GM18517 (cell line): ENCODE results near the gene CCBE1.
"Not testable (repeated sequence)": the region's sequence is repeated elsewhere in the genome, so short reads cannot be mapped to it uniquely, and the experiment has no call there.

Experiments
- ATAC-seq: cut with Tn5 transposase; IDR thresholded peaks from one replicate; pipeline ENCODE4 v1.9.1; 2021; ENCODE audit warnings: mild to moderate bottlenecking, moderate library complexity; ENCODE audit not compliant: unreplicated experiment

Gene CCBE1

GRCh38 chr18:59685501-59685900, 11.7 kb downstream of the CCBE1 start:
- no peak for ATAC-seq

GRCh38 chr18:59684777-59685176, 12.4 kb downstream of the CCBE1 start:
- ATAC-seq = no peak

DNA sequence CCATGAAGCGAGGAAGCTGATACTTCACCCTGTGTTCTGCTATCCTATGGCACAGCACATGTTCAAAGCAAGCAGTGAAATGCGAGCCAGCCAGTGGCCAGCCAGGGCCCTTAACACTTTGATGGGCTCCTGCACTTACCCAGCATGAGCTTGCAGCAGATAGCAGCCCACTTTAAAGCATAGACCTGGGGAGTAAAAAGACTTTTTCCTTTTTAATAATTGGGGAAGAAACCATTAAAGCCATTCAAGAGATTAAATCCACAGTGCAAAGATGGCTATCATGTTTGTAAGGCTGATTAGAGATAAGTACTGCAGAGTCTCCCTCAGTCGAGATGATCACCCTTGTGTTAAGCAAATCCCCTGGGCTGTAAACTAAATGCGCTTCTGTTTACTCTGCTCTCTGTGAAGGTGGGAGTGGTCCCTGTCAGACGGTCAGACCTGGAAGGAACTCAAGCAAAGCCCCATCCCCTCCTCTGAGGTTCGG, 15.7 kb downstream of the CCBE1 start:
- ATAC-seq = no peak

- ATAC-seq = no peak
These were observed 16.2 kb downstream of the CCBE1 start for GRCh38 chr18:59681051-59681450.

- ATAC-seq = no peak
These were observed 21.9 kb downstream of the CCBE1 start for GRCh38 chr18:59675346-59675745.

DNA sequence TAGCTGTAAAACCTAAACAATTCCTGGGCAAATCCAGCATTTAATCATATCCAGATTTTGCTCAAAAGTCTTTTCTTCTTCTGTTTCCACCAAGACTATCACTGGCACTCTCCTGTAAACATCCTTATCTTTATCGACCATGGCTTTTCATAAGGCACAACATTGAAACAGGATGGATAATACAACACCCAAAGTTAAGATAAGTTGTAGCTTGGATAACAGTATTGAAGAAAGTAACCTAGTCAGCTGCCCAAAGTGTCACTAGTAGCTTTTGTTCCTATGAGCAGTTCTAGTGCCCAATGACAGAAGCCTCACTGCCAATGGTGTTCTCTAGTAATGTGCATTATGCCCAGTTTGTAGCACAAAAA, 22.3 kb downstream of the CCBE1 start:
- no peak for ATAC-seq

DNA sequence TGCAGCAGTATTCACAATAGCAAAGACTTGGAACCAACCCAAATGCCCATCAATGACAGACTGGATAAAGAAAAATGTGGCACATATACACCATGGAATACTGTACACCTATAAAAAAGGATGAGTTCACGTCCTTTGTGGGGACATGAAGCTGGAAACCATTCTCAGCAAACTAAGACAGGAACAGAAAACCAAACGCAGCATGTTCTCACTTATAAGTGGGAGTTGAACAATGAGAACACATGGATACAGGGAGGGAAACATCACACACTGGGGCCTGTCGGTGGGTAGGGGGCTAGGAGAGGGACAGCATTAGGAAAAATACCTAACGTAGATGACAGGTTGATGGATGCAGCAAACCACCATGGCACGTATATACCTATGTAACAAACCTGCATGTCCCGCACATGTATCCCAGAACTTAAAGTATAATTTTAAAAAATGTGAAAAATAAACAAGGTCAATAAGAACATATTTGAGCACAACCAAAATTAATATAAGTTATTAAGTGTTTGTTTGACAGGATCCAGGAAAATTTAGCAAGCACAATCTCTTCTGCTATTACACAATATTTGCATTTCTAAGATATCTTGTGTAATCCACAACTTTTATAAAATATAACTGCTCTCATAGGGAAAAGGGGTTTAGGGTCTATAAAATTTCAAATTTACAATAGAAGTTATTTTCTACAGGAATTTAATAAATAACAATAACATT, 22.9 kb downstream of the CCBE1 start:
- no peak for ATAC-seq

- ATAC-seq = no peak
These were observed 24.9 kb downstream of the CCBE1 start for GRCh38 chr18:59672235-59672711.

- no peak for ATAC-seq
These were observed 25.7 kb downstream of the CCBE1 start for GRCh38 chr18:59671551-59671950.

- no peak for ATAC-seq
These were observed 27.2 kb downstream of the CCBE1 start for GRCh38 chr18:59669872-59670657.

DNA sequence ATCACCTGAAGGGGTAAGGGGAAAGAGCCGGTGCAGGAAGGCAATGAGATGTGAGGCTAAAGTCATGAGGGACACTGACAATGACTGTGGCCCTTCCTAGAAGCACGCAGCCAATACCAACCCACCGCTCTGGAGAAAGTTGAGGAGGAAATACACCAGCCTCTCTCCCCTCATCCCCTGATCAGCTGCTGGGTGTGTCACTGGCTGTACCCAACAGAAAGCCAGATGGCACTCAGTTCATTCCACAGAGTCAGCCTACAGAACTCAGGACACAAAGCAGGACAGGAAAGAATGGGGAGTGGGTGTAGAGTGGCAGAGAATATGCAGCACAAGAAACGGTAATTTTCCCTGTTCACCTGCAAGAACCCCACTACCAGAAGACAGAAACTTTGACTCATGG, 29.7 kb downstream of the CCBE1 start:
- ATAC-seq = no peak

- ATAC-seq = not testable (repeated sequence)
These were observed 31.2 kb downstream of the CCBE1 start for GRCh38 chr18:59666007-59666402.

- no peak for ATAC-seq
These were observed 31.9 kb downstream of the CCBE1 start for GRCh38 chr18:59665057-59666006.

DNA sequence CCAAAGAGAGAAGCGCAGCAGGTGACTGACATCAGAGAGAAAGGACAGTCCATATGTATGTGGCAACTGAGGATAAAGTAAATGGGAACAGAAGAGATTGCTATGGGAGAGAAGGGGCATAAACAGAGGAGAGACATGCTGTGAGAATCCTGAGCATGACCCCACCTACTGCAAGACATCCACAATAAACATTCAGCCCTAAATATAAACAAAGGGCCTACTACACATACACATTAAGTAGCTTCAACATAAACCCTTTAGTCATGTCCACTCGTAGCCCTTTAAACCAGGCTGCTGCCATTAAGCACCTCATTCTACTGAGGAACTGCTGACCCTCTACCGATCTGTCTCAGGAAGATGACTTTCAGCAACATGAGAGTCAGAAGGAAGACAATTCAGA, 32.9 kb downstream of the CCBE1 start:
- no peak for ATAC-seq

DNA sequence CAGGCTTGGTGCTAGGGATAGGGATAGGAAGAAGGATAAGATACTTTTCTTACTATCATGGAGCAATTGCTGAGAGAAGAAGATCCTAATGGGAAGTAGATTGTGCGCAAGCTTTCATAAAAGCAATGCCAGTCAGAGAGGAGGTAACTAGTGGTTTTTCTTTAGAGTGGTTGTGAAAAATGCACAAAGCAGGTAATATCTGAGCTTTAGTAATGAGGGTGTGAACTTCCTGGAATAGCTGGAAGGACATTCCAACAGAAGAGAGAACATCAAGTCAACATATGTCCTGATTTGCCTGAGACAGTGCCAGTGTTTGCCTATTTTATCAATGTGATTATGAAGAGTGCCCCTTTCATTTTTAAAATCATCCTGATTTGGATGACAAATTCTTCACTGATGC, 34.1 kb downstream of the CCBE1 start:
- no peak for ATAC-seq

DNA sequence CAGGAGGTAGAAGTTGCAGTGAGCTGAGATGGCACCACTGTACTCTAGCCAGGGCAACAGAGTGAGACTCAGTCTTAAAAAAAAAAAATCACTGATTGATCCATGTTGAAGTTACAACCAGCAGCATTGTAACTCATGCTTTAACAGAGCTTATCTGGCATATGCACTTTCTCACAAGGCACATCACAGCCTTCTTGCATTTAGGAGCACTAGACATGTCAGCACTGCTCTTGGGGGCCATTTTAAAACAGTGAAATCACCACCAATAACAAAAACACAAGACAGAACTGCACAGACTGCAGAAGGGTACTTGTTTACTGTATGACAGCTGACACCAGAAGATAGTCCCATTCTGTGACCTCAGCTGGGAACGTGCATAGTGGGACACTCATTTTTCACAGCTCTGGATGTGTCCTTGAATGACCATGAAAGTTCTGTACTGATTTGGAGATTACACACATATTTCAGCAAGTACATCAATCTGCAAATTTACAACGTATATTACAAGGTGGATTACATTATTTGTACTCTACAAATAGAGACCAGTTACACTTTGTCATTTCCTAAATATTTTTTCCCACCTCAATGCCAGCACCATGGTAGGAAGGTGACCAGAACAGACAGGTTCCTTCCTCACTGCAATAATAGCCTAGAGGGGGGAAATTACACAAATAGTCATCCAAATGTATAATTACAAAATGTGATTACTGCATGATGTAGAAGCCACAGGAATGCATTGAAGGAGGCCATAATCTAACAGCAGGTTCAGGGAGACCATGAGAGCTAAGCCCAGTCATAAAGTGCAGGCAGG, 35.1 kb downstream of the CCBE1 start:
- ATAC-seq = no peak

DNA sequence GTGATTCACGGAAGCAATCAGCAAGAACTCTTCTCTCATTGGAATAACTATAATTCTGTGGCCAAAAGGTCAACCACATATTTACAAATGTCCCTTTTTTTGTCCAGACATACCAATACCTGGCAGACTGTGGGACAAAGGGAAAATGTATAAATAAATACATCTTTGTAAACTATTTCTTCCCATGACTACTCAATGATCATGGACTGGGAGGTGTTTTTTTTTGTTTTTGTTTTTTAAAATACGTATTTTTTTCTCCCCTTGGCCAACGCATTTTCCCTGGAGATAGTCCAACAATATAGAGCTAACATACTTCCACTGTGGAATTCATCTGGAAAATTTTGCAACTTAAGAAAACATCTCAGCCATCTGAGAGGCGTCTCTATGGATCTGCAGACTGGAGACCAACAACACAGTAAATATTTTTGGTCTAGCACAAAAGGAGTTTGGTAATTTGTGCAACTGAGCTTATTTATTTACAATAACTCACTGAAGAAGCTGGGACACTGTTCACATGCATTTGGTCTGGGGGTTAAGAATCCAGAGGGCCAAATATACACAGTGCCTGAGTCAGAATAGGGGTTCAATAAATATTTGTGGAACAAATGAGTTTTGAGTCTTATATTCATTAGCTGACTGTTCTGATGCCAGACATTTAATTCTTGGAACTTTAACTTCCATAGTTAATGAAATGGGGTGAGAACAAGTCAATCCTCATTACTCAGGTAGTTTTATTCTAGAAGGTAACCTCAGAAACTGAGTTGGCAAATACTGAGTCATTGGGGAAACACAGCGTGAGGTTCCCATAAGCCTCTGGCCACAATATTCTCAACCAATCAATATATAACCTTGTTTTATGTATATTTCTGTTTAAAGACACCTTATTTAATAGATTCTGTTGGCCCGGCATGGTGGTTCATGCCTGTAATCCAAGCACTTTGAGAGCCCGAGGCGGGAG, 36.2 kb downstream of the CCBE1 start:
- no peak for ATAC-seq

DNA sequence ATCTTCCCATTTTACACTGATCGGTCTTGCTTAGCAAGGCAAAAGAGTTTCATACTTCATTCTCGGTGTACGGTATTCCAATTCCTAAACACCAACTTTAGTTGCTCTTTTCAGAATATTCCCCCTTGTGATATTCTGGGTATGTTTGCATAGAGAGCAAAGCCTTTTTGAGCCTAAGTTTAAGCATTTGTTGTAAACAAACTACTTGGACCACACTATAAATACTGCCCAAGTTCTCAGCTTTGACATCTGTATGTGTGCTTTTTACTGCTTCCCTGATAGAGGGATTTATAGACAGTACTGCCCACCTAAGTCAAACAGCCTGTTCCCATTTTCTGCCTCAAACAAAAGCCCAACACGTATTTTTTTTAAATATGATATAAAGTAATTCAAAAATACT, 36.9 kb downstream of the CCBE1 start:
- ATAC-seq = no peak

DNA sequence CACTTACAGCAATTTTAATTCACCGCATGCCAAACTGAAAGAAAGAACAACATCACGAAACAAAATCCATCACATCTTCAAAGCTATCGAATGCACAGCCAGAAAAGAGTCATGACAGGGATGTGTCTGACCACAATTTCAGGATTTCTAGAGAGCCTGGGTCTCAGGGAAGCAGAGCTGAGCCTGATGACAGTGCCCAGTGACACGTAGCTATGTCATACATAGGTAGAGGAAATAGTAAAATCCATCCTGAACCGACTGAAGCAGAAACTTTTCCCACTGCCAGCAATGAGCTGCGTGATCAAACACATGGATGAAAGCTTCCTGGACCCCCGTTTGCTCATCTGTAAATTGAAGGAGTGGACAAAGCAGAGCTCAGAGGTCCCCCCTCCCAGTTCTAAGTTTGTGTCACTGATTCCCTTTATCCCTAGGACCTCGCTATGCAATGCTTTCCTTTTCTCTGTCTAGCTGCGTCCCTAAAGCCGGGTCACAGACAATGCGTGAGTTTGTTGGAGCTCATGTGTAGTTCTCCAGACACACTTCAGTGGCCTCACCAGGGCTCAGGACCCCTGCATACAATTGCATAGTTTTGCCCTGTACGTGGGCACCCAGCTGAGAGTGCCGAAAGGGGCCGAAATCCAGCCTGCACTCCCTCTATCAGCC, 37.6 kb downstream of the CCBE1 start:
- ATAC-seq = no peak
